Activated CD8-positive, alpha-beta memory T cell treated with anti-CD3 and anti-CD28 coated beads for 48 hours (primary cell): Measurements from ENCODE around the gene GHITM.
"Not testable (repeated sequence)": the region's sequence is repeated elsewhere in the genome, so short reads cannot be mapped to it uniquely, and the experiment has no call there.

ENCODE experiments used
- DNase-seq, 3 experiments: peaks; one replicate each; pipeline ENCODE4 v3.0.0-alpha.2; 2020; ENCODE audit warnings: low read depth in 2 of 3, low spot score in 2 of 3

GHITM gene

GRCh38 chr10:84175436-84175835 is 36.1 kb downstream of the GHITM start:
- no peak for DNase-seq

GRCh38 chr10:84176351-84176750 is 37.0 kb downstream of the GHITM start:
- no peak for DNase-seq

- no peak for DNase-seq
Measured at GRCh38 chr10:84176836-84177474, 37.6 kb downstream of the GHITM start.

GRCh38 chr10:84177541-84178141 is 38.3 kb downstream of the GHITM start:
- peak in 1 of 3 experiments; percentile 18 for DNase-seq

GRCh38 chr10:84178160-84178609 is 38.9 kb downstream of the GHITM start:
- DNase-seq, result no peak

GRCh38 chr10:84179059-84179710 is 39.9 kb downstream of the GHITM start:
- DNase-seq, result no peak

GRCh38 chr10:84180386-84180785 is 41.1 kb downstream of the GHITM start:
- DNase-seq, result not testable (repeated sequence)

- no peak for DNase-seq
Measured at GRCh38 chr10:84181631-84182030, 42.3 kb downstream of the GHITM start.

GRCh38 chr10:84184517-84184916 is 45.2 kb downstream of the GHITM start:
- DNase-seq, result no peak

GRCh38 chr10:84185526-84186175 is 46.3 kb downstream of the GHITM start:
- no peak for DNase-seq

- no peak for DNase-seq
Measured at GRCh38 chr10:84188815-84189214, 49.5 kb downstream of the GHITM start.

- DNase-seq, result no peak
Measured at GRCh38 chr10:84190621-84191020, 51.3 kb downstream of the GHITM start.

GRCh38 chr10:84191106-84191505 is 51.8 kb downstream of the GHITM start:
- no peak for DNase-seq

- DNase-seq, result no peak
Measured at GRCh38 chr10:84193327-84193726, 54.0 kb downstream of the GHITM start.

GRCh38 chr10:84193846-84194423 is 54.6 kb downstream of the GHITM start:
- no peak for DNase-seq

- peak in 2 of 3 experiments; percentile 20 to 34 for DNase-seq
Measured at GRCh38 chr10:84194424-84195043, 55.2 kb downstream of the GHITM start, which contains the start of gene CDHR1. CDHR1 (plus strand) TSS chr10:84194537; CDS start chr10:84194761, 224 bp downstream.

- no peak for DNase-seq
Measured at GRCh38 chr10:84195044-84195830, 55.9 kb downstream of the GHITM start.

- no peak for DNase-seq
Measured at GRCh38 chr10:84196083-84196482, 56.8 kb downstream of the GHITM start.

- no peak for DNase-seq
Measured at GRCh38 chr10:84196941-84197340, 57.6 kb downstream of the GHITM start.

- DNase-seq, result no peak
Measured at GRCh38 chr10:84197643-84198042, 58.3 kb downstream of the GHITM start.
